GM19023 (cell line): ENCODE data around the gene YARS1.

Experiments
- ATAC-seq: cut with Tn5 transposase; IDR thresholded peaks from one replicate; pipeline ENCODE4 v1.9.1; 2021; ENCODE audit warnings: mild to moderate bottlenecking, moderate library complexity; ENCODE audit not compliant: unreplicated experiment

The YARS1 gene

DNA sequence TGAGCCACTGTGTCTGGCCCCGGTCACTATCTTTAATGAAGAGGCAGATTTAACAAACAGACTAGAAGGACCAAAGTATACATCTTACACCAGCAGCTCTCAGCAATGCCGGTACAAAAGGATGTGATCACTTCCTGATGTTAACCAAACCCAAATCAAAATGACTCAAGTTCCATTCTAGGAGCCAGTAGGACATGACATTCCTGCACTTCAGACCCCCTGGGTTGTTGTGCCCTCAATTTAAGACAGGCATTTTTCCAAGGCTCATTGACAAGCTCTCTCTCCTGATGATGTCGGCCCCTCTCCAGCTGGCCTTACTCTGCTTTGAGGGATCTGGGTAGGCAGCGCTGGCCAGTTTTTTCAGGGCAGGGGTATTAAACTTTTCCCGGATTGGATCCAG, 35.1 kb downstream of the YARS1 start:
- ATAC-seq, result no peak

DNA sequence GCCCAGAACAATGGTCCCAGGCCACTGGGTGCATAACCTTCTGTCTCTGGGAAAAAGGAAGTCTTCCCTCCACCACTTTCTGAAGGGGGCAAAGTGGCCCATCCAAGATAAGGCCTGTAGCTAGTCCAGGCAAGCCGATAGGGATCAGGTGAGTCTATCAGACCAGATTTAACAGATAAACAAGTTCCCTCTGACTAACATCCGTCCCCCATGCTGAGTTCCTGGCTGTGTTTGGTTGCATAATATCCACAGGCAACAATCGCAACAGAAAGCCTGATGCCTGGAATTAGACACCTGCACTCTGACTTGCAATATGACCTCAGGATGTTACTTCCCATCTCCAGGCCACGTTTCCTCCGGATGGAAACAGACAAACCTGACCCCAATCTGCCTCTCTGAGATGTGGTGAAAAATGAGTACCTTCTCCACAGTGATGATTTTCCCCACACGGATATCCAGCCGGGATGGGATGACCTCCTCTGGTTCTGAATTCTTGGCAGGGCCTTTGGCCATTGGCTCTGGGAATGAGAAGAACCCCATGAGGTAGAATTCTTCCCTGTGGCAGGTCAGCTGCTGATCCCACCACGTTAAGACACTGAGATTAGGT, 36.4 kb downstream of the YARS1 start:
- ATAC-seq, result no peak

DNA sequence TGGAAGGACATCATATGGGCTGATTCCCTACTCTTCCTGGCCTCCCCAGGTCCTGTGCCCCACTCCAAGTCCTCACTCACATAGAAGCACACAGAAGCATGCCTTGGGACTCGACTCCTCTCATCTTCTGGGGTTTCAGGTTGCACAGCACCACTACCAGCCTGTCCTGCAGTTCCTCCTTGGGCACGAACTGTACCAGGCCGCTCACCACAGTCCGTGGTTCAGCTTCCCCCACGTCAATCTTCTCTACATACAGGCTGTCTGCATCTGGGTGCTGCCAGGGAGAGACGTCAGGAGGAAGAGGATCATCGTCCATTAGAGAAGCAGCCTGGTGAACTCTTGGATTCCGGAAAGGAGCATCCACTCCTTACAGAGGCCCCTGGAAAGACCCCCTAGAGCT, 37.2 kb downstream of the YARS1 start:
- ATAC-seq, result no peak

DNA sequence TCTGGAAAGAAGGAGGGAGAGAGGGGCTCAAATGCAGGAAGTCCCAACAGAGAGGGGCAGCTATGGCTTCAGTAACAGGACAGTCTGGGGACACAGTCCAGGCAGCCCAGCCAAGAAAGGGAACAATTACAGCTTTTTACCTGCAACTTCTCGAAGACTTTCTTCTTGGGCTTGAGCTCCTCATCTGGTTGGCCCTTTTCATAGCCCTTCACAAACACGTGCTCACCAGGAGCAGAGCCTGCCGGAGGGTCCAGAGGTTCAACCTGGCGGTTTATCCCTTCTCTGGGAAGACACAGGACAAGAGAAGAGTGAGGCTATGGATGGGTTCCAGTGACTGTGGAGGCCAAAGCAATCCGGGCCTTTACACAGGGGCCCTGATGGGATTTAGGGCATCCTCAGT, 37.9 kb downstream of the YARS1 start:
- ATAC-seq, result no peak

DNA sequence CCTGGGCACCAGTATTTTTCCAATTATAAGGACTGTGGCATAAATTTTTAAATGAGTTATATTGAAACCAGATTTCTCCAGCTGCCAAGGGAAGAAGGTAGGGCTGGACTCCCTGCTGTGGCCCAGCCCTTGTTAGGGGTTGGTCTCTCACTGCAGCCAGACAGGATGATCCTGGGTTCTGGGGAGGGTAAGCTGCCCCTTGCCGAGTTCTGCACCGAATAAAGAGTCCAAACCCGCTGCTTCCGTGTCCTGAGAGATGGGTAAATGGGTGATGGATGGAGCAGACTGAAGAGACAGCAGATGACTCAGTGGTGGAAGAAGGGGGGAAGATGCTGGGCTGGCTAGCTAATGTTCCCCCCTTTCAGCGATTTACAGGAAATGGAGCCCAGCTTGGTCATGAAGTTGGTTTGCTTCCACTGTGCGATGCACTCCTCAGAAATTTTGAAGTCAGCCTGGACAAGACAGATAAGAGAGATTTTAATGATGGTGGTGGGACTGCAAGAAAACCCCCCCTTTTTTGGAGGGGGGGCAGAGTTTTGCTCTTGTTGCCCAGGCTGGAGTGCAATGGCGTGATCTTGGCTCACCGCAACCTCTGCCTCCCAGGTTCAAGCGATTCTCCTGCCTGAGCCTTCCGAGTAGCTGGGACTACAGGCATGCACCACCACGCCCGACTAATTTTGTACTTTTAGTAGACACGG, 41.4 kb downstream of the YARS1 start:
- no peak for ATAC-seq

DNA sequence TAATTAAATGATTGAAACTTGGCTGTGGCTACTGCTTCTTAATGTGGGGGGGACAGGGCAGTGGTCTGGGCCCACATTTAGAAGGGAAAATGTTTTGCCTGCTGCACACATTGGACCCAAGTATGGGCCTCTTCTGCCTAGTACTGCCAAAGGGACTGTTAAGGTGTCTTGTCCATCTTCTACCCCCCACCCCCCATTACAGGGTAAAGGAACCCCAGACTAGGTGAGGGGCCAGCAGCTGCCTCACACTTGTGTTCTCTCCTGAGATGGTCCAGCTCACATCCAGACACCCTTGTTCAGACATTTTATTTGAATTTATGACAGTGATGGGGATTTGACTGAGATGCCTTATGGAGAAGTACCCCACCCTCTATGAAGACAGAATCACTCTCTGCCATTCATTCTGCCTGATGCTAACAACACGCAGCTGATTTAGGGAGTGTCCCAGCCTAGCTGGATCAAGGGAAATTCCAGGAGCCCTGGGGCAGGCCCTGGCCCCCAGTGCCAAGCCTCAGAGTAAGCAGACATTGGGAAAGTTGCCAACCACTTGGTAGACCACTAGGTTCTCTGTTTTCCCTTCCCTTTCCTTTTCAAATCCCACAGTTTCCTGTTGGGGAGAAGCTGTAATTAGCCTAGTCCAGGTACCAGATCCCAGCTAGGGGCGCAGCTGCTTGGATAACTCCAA, 42.1 kb downstream of the YARS1 start:
- no peak for ATAC-seq

DNA sequence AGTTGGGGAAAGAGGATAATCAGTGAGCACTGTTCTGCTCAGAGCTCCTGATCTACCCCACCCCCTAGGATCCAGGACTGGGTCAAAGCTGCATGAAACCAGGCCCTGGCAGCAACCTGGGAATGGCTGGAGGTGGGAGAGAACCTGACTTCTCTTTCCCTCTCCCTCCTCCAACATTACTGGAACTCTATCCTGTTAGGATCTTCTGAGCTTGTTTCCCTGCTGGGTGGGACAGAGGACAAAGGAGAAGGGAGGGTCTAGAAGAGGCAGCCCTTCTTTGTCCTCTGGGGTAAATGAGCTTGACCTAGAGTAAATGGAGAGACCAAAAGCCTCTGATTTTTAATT, 42.7 kb downstream of the YARS1 start:
- ATAC-seq, result no peak

DNA sequence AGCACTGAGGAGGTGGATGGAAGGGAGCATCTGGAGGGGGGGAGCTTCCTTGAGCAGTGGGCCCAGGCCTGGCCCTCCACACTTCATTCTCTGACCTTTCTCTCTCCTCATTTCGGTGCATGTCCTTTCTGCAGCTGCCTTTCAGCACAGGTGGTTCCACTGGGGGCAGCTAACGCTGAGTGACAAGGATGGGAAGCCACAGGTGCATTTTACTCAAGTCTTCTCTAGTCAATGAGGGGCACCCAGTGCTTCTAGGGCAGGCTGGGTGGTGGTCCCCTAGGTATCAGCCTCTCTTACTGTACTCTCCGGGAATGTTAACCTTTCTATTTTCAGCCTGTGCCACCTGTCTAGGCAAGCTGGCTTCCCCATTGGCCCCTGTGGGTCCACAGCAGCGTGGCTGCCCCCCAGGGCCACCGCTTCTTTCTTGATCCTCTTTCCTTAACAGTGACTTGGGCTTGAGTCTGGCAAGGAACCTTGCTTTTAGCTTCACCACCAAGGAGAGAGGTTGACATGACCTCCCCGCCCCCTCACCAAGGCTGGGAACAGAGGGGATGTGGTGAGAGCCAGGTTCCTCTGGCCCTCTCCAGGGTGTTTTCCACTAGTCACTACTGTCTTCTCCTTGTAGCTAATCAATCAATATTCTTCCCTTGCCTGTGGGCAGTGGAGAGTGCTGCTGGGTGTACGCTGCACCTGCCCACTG, 43.2 kb downstream of the YARS1 start:
- ATAC-seq, result no peak

DNA sequence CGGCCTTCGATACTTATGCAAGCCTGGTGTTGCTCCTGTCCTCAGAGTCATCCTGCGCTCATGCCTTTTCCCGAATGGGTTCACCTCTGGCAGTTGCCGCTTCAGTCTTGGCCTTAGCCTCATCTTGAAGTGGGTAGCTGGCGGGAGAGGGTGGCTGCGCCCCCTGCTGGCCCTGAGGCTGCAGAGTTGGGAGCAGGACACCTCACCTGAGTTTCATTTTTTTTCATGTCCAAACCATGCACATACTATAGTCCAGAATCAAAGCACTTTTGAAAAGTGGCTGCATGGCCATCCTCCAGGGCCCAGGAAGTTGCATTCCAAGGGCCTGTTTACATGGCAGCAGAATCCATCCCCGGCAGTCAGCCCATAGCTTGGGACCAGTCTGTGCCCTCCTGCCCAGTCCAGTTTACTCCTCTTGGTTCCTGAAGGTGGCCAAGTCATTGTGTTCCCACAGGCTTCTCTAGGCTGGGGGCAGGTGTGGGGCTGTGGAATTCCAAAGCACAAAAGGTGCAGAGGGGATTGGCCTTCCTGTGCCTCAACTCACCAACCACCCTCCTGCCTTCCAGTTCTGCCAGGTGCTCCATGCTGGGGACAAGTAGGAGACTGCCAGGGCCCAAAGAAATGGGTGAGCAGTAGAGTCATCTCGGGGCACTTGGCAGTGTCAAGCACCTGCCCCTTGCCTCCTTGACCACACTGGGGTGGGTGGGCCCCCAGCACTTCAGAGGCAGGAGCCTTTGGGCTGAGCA, 44.0 kb downstream of the YARS1 start:
- ATAC-seq, result no peak

DNA sequence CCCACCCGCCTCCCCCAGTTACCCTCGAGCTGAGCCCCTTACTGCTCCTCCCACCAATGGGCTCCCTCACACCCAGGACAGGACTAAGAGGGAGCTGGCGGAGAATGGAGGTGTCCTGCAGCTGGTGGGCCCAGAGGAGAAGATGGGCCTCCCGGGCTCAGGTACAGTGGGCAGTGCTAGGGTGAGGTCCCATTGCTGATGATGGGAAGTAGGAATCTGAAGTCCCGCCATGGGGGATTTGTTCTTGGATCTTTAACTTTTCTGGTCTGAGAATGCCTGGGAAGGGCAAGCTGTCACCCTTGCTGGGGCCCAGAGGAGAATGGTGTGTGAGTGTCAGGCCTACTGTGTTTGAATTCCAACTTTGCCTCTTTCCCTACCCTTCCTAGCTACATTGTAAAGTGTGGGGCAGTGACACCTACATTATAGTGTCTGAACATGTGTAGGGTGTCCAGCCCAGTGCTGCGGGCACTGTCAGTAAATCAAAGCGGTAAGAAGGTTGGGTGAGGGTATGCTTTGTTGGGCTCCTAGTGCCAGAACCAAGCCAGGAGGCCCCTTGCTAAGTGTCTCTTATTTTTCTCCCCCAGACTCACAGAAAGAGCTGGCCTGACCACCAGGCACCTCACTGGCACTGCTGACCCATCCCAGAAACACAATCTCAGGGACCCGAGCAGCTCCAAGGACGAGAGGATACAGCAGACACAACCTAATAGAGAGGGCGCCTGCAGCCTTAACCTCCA, 44.7 kb downstream of the YARS1 start:
- no peak for ATAC-seq

DNA sequence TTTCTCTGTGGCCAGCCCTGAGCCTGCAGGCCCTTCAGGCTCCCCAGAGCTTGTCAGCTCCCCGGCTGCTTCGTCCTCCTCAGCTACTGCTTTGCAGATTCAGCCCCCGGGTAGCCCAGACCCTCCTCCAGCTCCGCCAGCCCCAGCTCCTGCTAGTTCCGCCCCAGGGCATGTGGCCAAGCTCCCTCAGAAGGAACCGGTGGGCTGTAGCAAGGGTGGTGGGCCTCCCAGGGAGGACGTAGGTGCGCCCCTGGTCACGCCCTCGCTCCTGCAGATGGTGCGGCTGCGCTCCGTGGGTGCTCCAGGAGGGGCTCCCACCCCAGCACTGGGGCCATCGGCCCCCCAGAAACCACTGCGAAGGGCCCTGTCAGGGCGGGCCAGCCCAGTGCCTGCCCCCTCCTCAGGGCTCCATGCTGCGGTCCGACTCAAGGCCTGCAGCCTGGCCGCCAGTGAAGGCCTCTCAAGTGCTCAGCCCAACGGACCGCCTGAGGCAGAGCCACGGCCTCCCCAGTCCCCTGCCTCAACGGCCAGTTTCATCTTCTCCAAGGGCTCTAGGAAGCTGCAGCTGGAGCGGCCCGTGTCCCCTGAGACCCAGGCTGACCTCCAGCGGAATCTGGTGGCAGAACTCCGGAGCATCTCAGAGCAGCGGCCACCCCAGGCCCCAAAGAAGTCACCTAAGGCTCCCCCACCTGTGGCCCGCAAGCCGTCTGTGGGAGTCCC, 45.4 kb downstream of the YARS1 start:
- no peak for ATAC-seq

DNA sequence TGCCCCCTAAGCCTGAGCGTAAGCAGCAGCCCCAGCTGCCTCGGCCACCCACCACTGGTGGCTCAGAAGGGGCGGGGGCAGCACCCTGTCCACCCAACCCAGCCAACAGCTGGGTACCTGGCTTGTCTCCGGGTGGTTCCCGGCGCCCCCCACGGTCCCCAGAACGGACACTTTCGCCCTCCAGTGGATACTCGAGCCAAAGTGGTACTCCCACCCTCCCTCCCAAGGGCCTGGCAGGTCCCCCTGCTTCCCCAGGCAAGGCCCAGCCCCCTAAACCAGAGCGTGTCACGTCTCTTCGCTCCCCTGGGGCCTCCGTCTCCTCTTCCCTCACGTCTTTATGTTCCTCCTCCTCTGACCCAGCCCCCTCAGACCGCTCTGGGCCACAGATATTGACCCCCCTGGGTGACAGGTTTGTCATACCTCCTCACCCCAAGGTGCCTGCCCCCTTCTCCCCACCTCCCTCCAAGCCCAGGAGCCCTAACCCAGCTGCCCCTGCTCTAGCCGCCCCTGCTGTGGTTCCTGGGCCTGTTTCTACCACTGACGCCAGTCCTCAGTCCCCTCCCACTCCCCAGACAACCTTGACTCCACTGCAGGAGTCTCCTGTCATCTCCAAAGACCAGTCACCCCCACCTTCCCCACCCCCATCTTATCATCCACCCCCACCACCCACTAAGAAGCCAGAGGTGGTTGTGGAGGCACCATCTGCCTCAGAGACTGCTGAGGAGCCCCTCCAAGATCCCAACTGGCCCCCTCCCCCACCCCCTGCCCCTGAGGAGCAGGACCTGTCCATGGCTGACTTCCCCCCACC, 46.2 kb downstream of the YARS1 start:
- ATAC-seq, result no peak

DNA sequence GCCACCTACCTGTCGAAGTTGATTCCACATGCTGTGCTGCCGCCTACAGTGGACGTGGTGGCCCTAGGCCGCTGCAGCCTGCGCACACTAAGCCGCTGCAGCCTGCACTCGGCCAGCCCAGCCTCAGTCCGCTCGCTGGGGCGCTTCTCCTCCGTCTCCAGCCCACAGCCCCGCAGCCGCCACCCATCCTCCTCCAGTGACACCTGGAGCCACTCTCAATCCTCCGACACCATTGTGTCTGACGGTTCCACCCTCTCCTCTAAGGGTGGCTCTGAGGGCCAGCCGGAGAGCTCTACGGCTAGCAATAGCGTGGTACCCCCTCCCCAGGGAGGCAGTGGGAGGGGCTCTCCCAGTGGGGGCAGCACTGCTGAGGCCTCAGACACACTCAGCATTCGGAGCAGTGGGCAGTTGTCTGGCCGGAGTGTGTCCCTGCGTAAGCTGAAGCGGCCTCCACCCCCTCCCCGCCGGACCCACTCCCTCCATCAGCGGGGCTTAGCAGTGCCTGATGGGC, 46.9 kb downstream of the YARS1 start:
- no peak for ATAC-seq

DNA sequence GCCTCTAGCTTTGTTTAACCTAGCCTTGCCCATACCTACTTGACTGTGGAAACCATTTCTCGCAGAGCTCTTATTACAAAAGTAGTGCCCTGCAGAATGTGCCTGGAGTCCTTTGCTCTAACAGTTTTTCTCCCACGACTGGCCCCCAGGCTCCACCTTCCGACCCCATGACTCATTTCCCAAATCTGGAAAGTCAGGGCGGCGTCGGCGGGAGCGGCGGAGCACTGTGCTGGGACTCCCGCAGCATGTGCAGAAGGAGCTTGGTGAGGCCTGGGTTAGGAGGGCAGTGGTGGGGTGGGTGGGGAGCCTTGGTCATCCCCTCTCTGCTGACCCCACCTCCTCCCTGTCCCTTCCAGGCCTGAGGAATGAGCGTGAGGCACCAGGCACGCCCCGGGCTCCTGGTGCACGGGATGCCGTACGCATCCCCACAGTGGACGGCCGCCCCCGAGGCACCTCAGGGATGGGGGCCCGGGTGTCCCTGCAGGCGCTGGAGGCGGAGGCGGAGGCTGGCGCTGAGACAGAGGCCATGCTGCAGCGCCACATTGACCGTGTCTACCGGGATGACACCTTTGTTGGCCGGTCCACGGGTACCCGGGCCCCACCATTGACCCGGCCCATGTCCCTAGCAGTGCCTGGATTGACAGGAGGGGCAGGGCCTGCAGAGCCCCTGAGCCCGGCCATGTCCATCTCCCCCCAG, 47.5 kb downstream of the YARS1 start:
- ATAC-seq, result no peak

DNA sequence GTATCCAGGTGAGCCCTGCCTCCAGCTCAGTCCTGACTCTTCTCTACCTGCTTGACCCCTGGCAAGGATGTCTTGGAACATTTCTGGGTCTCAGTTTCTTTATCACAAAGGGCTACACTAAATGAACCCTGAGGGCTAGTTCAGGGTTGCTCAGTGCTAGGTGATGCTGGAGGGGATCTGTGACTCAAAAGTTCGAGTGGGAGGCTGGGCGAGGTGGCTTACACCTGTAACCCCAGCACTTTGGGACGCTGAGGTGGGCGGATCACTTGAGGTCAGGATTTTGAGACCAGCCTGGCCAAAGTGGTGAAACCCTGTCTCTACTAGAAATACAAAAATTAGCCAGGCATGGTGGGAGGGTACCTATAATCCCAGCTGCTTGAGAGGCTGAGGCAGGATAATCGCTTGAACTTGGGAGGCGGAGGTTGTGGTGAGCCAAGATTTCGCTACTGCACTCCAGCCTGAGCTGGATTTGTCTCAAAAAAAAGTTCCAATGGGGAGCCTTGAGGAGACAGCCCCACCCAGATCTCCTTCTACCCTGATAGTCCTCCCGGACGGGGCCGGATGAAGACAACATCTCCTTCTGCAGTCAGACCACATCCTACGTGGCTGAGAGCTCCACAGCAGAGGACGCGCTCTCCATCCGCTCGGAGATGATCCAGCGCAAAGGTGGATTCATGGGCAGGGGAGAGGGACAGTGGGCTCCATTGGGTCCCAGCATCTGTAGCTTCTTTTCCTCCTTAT, 48.9 kb downstream of the YARS1 start:
- ATAC-seq, result no peak

DNA sequence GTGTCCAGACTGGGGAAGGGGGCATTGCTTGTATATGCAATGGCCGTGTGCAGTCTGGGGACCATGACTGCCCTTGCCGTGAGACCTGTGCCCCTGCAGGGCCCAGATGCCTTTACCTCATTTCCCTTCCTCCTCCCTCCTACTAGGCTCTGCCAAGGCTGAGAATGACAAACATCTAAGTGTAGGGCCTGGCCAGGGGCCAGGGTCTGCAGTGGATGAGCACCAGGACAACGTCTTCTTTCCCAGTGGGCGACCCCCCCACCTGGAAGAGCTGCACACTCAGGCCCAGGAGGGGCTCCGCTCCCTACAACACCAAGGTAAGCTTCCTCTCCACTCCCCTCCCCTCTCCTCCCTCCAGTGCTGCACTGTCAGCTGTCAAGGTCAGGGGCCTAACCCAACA, 49.5 kb downstream of the YARS1 start:
- no peak for ATAC-seq

DNA sequence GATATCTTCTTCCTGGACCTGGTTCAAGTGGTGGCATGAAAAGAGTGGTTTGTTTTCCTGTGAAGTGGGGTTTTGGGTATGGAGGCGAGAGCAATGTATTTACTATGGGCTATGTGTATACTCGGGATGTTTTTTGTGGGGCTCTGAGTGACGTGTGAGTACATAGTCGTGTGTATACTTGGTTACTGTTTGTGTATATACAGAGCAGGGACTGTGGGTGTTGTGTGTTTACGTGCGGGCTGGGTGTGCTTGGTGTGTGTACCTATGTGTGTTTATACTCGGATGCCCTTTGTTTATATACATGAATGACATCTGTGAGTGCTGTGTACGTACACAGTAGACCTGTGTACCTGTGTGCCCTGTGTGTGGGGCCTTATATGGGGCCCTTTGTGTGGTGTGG, 50.0 kb downstream of the YARS1 start:
- no peak for ATAC-seq
